ENCODE data around the gene MDC1. TPM values are rescaled to one million over a fixed set of nuclear protein-coding genes. Genes with fewer than 3 reads are reported as not detected.

MDC1 gene
- total and polyA plus RNA-seq, 2 of the 13 experiments (the other 11 are each of a cell fraction or from before 2014, with no cell fraction given), result 8.4 to 14.0 TPM

DNA sequence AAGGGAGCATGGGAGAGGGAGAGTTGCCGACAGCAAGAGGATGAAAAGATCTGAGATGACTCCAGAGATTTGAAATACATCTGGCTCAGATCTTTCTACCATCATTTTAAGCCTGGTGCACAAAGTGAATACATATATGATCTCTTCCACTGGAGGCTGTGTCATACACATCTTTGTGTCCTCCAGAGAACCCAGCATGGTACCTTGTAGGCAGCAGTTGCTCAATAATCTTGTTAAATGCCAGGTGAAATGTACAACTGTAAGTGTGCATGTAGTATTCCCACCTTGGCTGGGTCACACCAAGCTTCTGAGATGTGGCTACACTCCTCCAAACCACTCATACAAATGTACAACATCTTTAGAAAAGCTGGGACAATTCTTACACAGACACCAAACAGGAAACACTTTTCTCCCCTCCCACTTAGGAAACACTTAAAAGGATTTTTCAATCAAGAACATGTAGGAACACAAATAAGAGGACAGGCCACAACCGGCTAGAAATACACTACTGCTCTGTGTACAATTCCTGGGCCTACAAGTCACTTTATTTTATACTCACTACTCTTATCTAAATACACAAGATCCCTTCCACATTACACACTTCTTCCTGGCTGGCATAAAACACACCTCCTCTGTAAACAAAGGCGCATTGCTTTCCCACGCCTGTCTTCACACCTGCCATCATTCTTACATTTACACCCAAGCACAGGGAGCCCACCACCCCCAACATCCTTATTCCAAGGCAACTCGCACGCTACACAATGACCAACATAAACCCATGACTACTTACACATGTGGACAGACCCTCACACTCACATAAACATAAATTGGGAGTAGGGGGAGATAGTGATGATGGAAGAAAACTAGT, 31.1 kb upstream of the MDC1 start (continued):
- TF ChIP-seq, protein P1, sequence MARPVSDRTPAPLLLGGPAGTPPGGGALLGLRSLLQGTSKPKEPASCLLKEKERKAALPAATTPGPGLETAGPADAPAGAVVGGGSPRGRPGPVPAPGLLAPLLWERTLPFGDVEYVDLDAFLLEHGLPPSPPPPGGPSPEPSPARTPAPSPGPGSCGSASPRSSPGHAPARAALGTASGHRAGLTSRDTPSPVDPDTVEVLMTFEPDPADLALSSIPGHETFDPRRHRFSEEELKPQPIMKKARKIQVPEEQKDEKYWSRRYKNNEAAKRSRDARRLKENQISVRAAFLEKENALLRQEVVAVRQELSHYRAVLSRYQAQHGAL (CRISPR knock-in tag; IDR thresholded peaks at IDR 0.05; ENCODE audit: not compliant biosample characterization), result peak; percentile 18
- TF ChIP-seq LCORL (IDR thresholded peaks at IDR 0.05) (no peak), LCORL (CRISPR knock-in tag; IDR thresholded peaks at IDR 0.05) (0 out of 2 replicates have a peak, but pooled peaks have one; percentile 7), PAF1 (CRISPR knock-in tag; IDR thresholded peaks at IDR 0.05) (peak; percentile 73; the same call in 1 of the 2 replicates), ZNF552 (CRISPR knock-in tag; IDR thresholded peaks at IDR 0.05; ENCODE audit: borderline replicate concordance) (0 out of 2 replicates have a peak, but pooled peaks have one; percentile 9), ZNF124 (CRISPR knock-in tag; IDR thresholded peaks at IDR 0.05) (0 out of 2 replicates have a peak, but pooled peaks have one; percentile 15), FOXA3 (CRISPR knock-in tag; IDR thresholded peaks at IDR 0.05) (peak; percentile 63), ELF4 (CRISPR knock-in tag; IDR thresholded peaks at IDR 0.05; ENCODE audit: borderline replicate concordance) (peak; percentile 45; the same call in 1 of the 2 replicates), GABPB1 (CRISPR knock-in tag; IDR thresholded peaks at IDR 0.05) (0 out of 2 replicates have a peak, but pooled peaks have one; percentile 6), ARID2 (CRISPR knock-in tag; IDR thresholded peaks at IDR 0.05; ENCODE audit: borderline replicate concordance) (0 out of 2 replicates have a peak, but pooled peaks have one; percentile 18), ZNF530 (CRISPR knock-in tag; IDR thresholded peaks at IDR 0.05; ENCODE audit: low read depth) (no peak)

DNA sequence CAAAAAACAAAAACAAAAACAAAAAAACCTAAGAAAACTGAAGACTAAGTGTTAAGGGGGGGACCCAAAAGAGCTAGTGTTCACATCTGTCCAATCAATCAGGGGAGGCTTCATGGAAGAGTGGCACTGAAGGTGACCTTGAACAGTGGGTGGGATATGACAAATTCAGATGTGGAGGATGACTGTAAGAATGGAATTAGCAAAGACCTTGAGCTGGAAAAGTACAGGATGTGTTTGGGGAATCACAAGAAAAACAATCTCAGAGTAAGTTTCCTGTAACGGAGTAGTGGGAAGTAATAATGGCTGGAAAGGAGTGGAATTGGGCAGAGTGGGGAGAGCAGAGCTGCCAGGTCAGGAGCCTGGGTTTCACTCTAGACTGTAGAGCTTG, 30.2 kb upstream of the MDC1 start:
- BruUV-seq (replicated peaks), result no TSS peak
- peaks cover 15% of the 10 kb centered on the region for H4K20me1 ChIP-seq (ENCODE audit: insufficient read depth, low read length)
- intact Hi-C loops (cut with micrococcal nuclease; ENCODE audit: unreplicated experiment), result no loop called here
- H3K9ac ChIP-seq (ENCODE audit: insufficient read depth, low read depth, low read length), result peak overlapping the region; percentile 66; the same call in 1 of the 2 replicates
- peaks cover 15% of the 10 kb centered on the region for H3K79me2 ChIP-seq (ENCODE audit: insufficient read depth, low read length)
- no peaks in the 10 kb centered on the region for H3K9me3 ChIP-seq (ENCODE audit: low read length)
- in situ Hi-C loops (cut with HindIII; ENCODE audit: extremely low pct_ligation_motif_present, low pct_unique_long_range_greater_than_20kb), result no loop called here
- peak overlapping the region; percentile 92 for H3K4me2 ChIP-seq (ENCODE audit: low read depth, low read length)
- POLR2A ChIA-PET, result interaction anchor here (0.9 to 16.9 kb wide), 5 partner anchors 10 to 53 kb away, joined by 3 to 414 read pairs (median 8); partner anchors contain the start of gene MDC1
- FAIRE-seq (no peak), DNase-seq (ENCODE audit: low spot score) (peak; percentile 61), ATAC-seq (no peak)
- WGBS (ENCODE audit: low lambda C conversion rate), result 71% methylated on average over 1 of the region's 1 CpG
- peaks cover 79% of the 10 kb centered on the region for H3K4me1 ChIP-seq (ENCODE audit: insufficient read depth, low read length)
- H3K36me3 ChIP-seq (replicated peaks in 1 of 2; ENCODE audit: control insufficient read depth in 1 of 2, insufficient read depth in 2 of 2, low read length in 2 of 2), result no peaks in the 10 kb centered on the region; a peak in 1 of 5 replicates
- no peaks in the 10 kb centered on the region; a peak in 1 of 5 replicates for H3K27me3 ChIP-seq (ENCODE audit: control insufficient read depth in 1 of 2, insufficient read depth in 2 of 2, low read length in 2 of 2)
- peak overlapping the region in 1 of 3 experiments; percentile 62; a peak in 1 of 6 replicates for H3K4me3 ChIP-seq (replicated peaks in 1 of 3; ENCODE audit: insufficient read depth in 1 of 3, low read depth in 2 of 3, low read length in 3 of 3)
- no peak overlapping the region for H2AFZ ChIP-seq (ENCODE audit: low read length)
- CTCF ChIA-PET (ENCODE audit: low intra/inter-chr PET ratio, low total read pairs), result no interaction called here
- peak overlapping the region; percentile 76 for H3K27ac ChIP-seq (ENCODE audit: extremely low read length, insufficient read depth, low read length)
- TF ChIP-seq, protein P2, sequence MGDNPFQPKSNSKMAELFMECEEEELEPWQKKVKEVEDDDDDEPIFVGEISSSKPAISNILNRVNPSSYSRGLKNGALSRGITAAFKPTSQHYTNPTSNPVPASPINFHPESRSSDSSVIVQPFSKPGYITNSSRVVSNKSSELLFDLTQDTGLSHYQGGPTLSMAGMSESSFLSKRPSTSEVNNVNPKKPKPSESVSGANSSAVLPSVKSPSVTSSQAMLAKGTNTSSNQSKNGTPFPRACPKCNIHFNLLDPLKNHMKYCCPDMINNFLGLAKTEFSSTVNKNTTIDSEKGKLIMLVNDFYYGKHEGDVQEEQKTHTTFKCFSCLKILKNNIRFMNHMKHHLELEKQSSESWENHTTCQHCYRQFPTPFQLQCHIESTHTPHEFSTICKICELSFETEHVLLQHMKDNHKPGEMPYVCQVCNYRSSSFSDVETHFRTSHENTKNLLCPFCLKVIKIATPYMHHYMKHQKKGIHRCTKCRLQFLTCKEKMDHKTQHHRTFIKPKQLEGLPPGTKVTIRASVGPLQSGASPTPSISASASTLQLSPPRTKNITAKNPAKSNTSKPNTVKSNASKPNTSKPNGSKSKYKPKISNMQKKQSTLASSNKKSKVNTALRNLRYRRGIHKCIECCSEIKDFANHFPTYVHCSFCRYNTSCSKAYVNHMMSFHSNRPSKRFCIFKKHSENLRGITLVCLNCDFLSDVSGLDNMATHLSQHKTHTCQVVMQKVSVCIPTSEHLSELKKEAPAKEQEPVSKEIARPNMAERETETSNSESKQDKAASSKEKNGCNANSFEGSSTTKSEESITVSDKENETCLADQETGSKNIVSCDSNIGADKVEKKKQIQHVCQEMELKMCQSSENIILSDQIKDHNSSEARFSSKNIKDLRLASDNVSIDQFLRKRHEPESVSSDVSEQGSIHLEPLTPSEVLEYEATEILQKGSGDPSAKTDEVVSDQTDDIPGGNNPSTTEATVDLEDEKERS (CRISPR knock-in tag; IDR thresholded peaks at IDR 0.05), result 0 out of 2 replicates have a peak, but pooled peaks have one; percentile 43
- TF ChIP-seq KDM5B (CRISPR knock-in tag; IDR thresholded peaks at IDR 0.05; ENCODE audit: borderline replicate concordance) (no peak), ZFAT (CRISPR knock-in tag; conservative IDR thresholded peaks at IDR 0.05) (no peak), ZKSCAN8 (CRISPR knock-in tag; IDR thresholded peaks at IDR 0.05; ENCODE audit: borderline replicate concordance) (peak; percentile 54; the same call in 1 of the 2 replicates), GATAD2A (CRISPR knock-in tag; IDR thresholded peaks at IDR 0.05) (peak; percentile 77; the same call in 1 of the 2 replicates), YEATS2 (CRISPR knock-in tag; IDR thresholded peaks at IDR 0.05; ENCODE audit: borderline replicate concordance) (peak; percentile 52; the same call in 1 of the 2 replicates), MED1 (CRISPR knock-in tag; IDR thresholded peaks at IDR 0.05) (peak; percentile 91), ZKSCAN5 (CRISPR knock-in tag; IDR thresholded peaks at IDR 0.05) (peak; percentile 84; the same call in 1 of the 2 replicates)

Data from HepG2 (cell line).